Activated CD4-positive, CD25-positive, alpha-beta regulatory T cell (primary cell): ENCODE measurements around the gene GRAMD1A.

Experiments used
- DNase-seq, 4 experiments: peaks; one replicate each; lab custom pipeline; 2025; lab: John Stamatoyannopoulos, UW

GRAMD1A gene

GRCh38 chr19:35074426-35075201, 74.5 kb downstream of the GRAMD1A start:
- no peak for DNase-seq

GRCh38 chr19:35075202-35076025, 75.3 kb downstream of the GRAMD1A start:
- no peak for DNase-seq

DNA sequence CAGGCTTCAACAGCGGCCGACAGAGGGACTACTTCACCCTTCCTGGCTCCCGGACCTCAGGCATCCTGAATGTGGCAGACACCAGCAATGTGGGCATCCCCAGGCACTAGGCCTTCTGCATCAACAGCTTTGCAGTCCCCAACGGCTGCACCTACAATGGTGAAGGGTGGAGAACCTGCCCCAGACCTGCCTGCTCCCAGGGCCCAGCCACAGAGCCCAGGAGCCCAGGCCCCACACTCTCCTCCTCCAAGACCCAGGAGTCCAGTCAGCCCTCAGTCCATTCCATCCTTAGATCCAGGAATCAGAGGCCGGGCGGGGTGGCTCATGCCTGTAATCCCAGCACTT, 75.9 kb downstream of the GRAMD1A start:
- no peak for DNase-seq
